KOPT-K1 (cell line): ENCODE data around the gene PPP3R2.
"Not testable (repeated sequence)": the region's sequence is repeated elsewhere in the genome, so short reads cannot be mapped to it uniquely, and the experiment has no call there.

Source experiments
- H3K27ac ChIP-seq: fragments of 200-600 bp; sonication (generic); 2 replicates; pipeline ENCODE4 v1.5.1; 2016; ENCODE audit warnings: antibody characterized with exemption, mild to moderate bottlenecking, low read depth, low read length; ENCODE audit not compliant: poor library complexity, severe bottlenecking
- H3K36me3 ChIP-seq: fragments of 200-600 bp; sonication (generic); 2 replicates; pipeline ENCODE4 v1.5.1; 2017; ENCODE audit warnings: antibody characterized with exemption, mild to moderate bottlenecking, low read length, moderate library complexity; ENCODE audit not compliant: insufficient read depth
- H3K9me3 ChIP-seq: fragments of 200-600 bp; sonication (generic); 2 replicates; pipeline ENCODE4 v1.5.1; 2017; ENCODE audit warnings: antibody characterized with exemption, low read length, mild to moderate bottlenecking; ENCODE audit not compliant: insufficient read depth, poor library complexity, severe bottlenecking

The PPP3R2 gene

GRCh38 chr9:101572316-101572715 is 22.5 kb downstream of the PPP3R2 start:
- Histone ChIP-seq H3K9me3 (no peaks in the 10 kb centered on the region), H3K36me3 (peaks cover 9% of the 10 kb centered on the region), H3K27ac (no peak overlapping the region)

GRCh38 chr9:101571114-101571513 is 23.7 kb downstream of the PPP3R2 start:
- Histone ChIP-seq H3K36me3 (peaks cover 20% of the 10 kb centered on the region), H3K9me3 (no peaks in the 10 kb centered on the region), H3K27ac (no peak overlapping the region)

- Histone ChIP-seq H3K27ac (peak overlapping the region; percentile 13), H3K9me3 (no peaks in the 10 kb centered on the region), H3K36me3 (peaks cover 32% of the 10 kb centered on the region)
Measured at GRCh38 chr9:101569741-101570501, 24.8 kb downstream of the PPP3R2 start.

- H3K36me3 ChIP-seq: peaks cover 52% of the 10 kb centered on the region
- no peak overlapping the region for H3K27ac ChIP-seq
- no peaks in the 10 kb centered on the region for H3K9me3 ChIP-seq
Measured at GRCh38 chr9:101567725-101568350, 26.9 kb downstream of the PPP3R2 start.

- Histone ChIP-seq H3K9me3 (no peaks in the 10 kb centered on the region), H3K36me3 (peaks cover 59% of the 10 kb centered on the region), H3K27ac (no peak overlapping the region)
Measured at GRCh38 chr9:101566904-101567724, 27.7 kb downstream of the PPP3R2 start.

- Histone ChIP-seq H3K9me3 (no peaks in the 10 kb centered on the region), H3K36me3 (peaks cover 87% of the 10 kb centered on the region), H3K27ac (no peak overlapping the region)
Measured at GRCh38 chr9:101564252-101564651, 30.5 kb downstream of the PPP3R2 start.

- Histone ChIP-seq H3K36me3 (peaks cover 91% of the 10 kb centered on the region), H3K9me3 (no peaks in the 10 kb centered on the region), H3K27ac (no peak overlapping the region)
Measured at GRCh38 chr9:101562966-101563365, 31.8 kb downstream of the PPP3R2 start.

GRCh38 chr9:101561740-101562139 is 33.0 kb downstream of the PPP3R2 start:
- peaks cover 99% of the 10 kb centered on the region for H3K36me3 ChIP-seq
- H3K27ac ChIP-seq: no peak overlapping the region
- H3K9me3 ChIP-seq: no peaks in the 10 kb centered on the region

GRCh38 chr9:101549472-101550098 is 45.2 kb downstream of the PPP3R2 start:
- not testable (repeated sequence) for H3K27ac ChIP-seq, H3K9me3 ChIP-seq
- H3K36me3 ChIP-seq: peaks cover 95% of the 10 kb centered on the region

- H3K27ac ChIP-seq: no peak overlapping the region
- H3K9me3 ChIP-seq: no peaks in the 10 kb centered on the region
- H3K36me3 ChIP-seq: peaks cover 94% of the 10 kb centered on the region
Measured at GRCh38 chr9:101543098-101543735, 51.6 kb downstream of the PPP3R2 start.
